Glomerular visceral epithelial cell (primary cell): Measurements from ENCODE around the gene GRM4.

Experiments used
- DNase-seq: peaks from one replicate; pipeline ENCODE4 v3.0.0-alpha.2; 2016; ENCODE audit errors: extremely low spot score

Gene GRM4

GRCh38 chr6:33980176-33981175, 165.4 kb downstream of the GRM4 start:
- no peak for DNase-seq

- DNase-seq = no peak
These were observed 166.1 kb downstream of the GRM4 start for GRCh38 chr6:33979750-33980149.

GRCh38 chr6:33978412-33979150, 167.3 kb downstream of the GRM4 start:
- no peak for DNase-seq

- no peak for DNase-seq
These were observed 168.1 kb downstream of the GRM4 start for GRCh38 chr6:33977606-33978411.

- DNase-seq = no peak
These were observed 169.2 kb downstream of the GRM4 start for GRCh38 chr6:33976437-33977360.

GRCh38 chr6:33975661-33976436, 170.0 kb downstream of the GRM4 start:
- DNase-seq = no peak

- no peak for DNase-seq
These were observed 171.4 kb downstream of the GRM4 start for GRCh38 chr6:33974471-33974870.

GRCh38 chr6:33974030-33974429, 171.9 kb downstream of the GRM4 start:
- DNase-seq = no peak

GRCh38 chr6:33971580-33971979, 174.3 kb downstream of the GRM4 start:
- DNase-seq = no peak
